Ectodermal cell (in vitro differentiated cells): ENCODE measurements around the gene LDHAL6A.

Experiments
- H3K27ac ChIP-seq: 2 replicates; pipeline ENCODE4 v1.7.0; 2013; ENCODE audit warnings: mild to moderate bottlenecking, low read depth, low read length; ENCODE audit not compliant: insufficient read depth, poor library complexity, severe bottlenecking
- H3K27me3 ChIP-seq: 2 replicates; pipeline ENCODE4 v1.7.0; 2013; ENCODE audit warnings: mild to moderate bottlenecking, low read length; ENCODE audit not compliant: insufficient read depth, control insufficient read depth, poor library complexity, severe bottlenecking
- H3K36me3 ChIP-seq: one replicate; pipeline ENCODE4 v1.7.0; 2013; ENCODE audit warnings: low read length; ENCODE audit not compliant: control insufficient read depth, insufficient read depth
- H3K4me1 ChIP-seq: one replicate; pipeline ENCODE4 v1.7.0; 2013; ENCODE audit warnings: low read length; ENCODE audit not compliant: control insufficient read depth, insufficient read depth
- H3K4me3 ChIP-seq: 2 replicates; pipeline ENCODE4 v1.7.0; 2013; ENCODE audit warnings: low read depth, low read length, control low read depth; ENCODE audit not compliant: insufficient read depth
- H3K9me3 ChIP-seq: 2 replicates; pipeline ENCODE4 v1.7.0; 2013; ENCODE audit warnings: mild to moderate bottlenecking, low read length, moderate library complexity; ENCODE audit not compliant: control insufficient read depth
- WGBS, 2 experiments: methylation state at CpG; one replicate each; pipeline ENCODE4 v1.1.7; 2013; ENCODE audit warnings: missing lambda C conversion rate in 2 of 2; 5-methylcytosine and 5-hydroxymethylcytosine counted together

LDHAL6A gene

DNA sequence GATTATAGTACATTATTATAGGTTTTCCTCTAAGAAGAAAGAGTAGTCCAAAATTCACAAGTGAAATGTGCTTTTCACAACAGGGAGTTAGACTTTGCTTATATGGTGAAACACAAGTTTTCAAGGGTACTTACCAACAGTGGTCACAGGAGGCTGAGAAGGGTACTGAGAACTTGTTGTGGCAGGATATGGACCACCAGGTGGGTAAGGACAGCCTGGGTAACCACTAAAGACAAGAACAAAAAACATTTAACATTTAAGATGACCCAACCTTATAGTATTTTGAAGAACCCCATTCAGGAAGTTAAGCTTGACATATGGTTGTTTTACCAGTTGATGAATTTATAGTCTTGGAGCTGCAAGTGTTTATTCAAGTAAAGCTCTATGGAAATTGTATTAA lies 46.7 kb downstream of the LDHAL6A start:
- H3K9me3 ChIP-seq, result no peaks in the 10 kb centered on the region
- H3K36me3 ChIP-seq, result peaks cover 22% of the 10 kb centered on the region
- H3K4me3 ChIP-seq, result no peak overlapping the region
- H3K27me3 ChIP-seq, result no peaks in the 10 kb centered on the region
- H3K4me1 ChIP-seq, result no peaks in the 10 kb centered on the region
- H3K27ac ChIP-seq, result no peak overlapping the region

GRCh38 chr11:18521122-18521521 lies 65.5 kb downstream of the LDHAL6A start:
- WGBS, 2 experiments, result 93 to 94% methylated on average over 3 of the region's 3 CpGs
- H3K9me3 ChIP-seq, result no peaks in the 10 kb centered on the region
- no peaks in the 10 kb centered on the region for H3K36me3 ChIP-seq

GRCh38 chr11:18522388-18522787 lies 66.7 kb downstream of the LDHAL6A start:
- no peak overlapping the region for H3K4me3 ChIP-seq
- H3K9me3 ChIP-seq, result no peaks in the 10 kb centered on the region
- no peaks in the 10 kb centered on the region for H3K4me1 ChIP-seq
- no peaks in the 10 kb centered on the region for H3K36me3 ChIP-seq
- H3K27ac ChIP-seq, result no peak overlapping the region
- no peaks in the 10 kb centered on the region for H3K27me3 ChIP-seq
- WGBS, 2 experiments, result 85 to 86% methylated on average over 4 of the region's 4 CpGs

More at GRCh38 chr11:18521122-18521521, 65.5 kb downstream of the LDHAL6A start:
- H3K4me3 ChIP-seq, result no peak overlapping the region
- no peaks in the 10 kb centered on the region for H3K27me3 ChIP-seq
- H3K4me1 ChIP-seq, result no peaks in the 10 kb centered on the region
- H3K27ac ChIP-seq, result no peak overlapping the region

GRCh38 chr11:18523084-18523483 lies 67.4 kb downstream of the LDHAL6A start:
- Histone ChIP-seq H3K27ac (no peak overlapping the region), H3K4me3 (no peak overlapping the region), H3K36me3 (no peaks in the 10 kb centered on the region), H3K27me3 (no peaks in the 10 kb centered on the region), H3K4me1 (no peaks in the 10 kb centered on the region), H3K9me3 (no peaks in the 10 kb centered on the region)
- 90 to 91% methylated on average over 2 of the region's 3 CpGs for WGBS, 2 experiments

- Histone ChIP-seq H3K4me3 (no peak overlapping the region), H3K9me3 (no peaks in the 10 kb centered on the region), H3K27me3 (no peaks in the 10 kb centered on the region), H3K27ac (no peak overlapping the region), H3K36me3 (no peaks in the 10 kb centered on the region), H3K4me1 (no peaks in the 10 kb centered on the region)
- 88 to 90% methylated on average over 1 of the region's 1 CpG for WGBS, 2 experiments
Observed at GRCh38 chr11:18524248-18524647, 68.6 kb downstream of the LDHAL6A start.

DNA sequence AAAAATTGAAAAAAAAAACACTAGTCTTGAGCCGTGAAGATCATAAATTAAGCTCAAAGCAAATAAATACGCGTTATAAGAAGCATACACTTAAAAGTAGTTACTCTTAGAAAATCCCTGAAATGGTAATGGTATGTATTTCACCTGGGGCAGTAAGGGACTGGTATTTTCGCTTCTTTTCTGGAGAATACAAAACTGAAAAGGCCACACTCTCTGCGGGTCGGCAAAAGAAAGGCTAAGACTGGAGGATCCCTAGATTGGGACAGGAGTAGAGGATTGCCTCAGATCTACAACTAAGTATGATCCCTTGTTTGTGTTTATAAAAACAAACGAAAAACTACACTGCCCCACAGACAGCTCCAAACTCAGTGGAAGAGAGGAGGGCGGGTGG lies 70.5 kb downstream of the LDHAL6A start:
- peak overlapping the region; percentile 64 for H3K4me3 ChIP-seq
- H3K9me3 ChIP-seq, result no peaks in the 10 kb centered on the region
- no peaks in the 10 kb centered on the region for H3K27me3 ChIP-seq
- H3K36me3 ChIP-seq, result no peaks in the 10 kb centered on the region
- H3K4me1 ChIP-seq, result no peaks in the 10 kb centered on the region
- 0 to 4% methylated on average over 5 to 7 of the region's 8 CpGs for WGBS, 2 experiments
- H3K27ac ChIP-seq, result peak overlapping the region; percentile 97

- H3K9me3 ChIP-seq, result no peaks in the 10 kb centered on the region
- H3K27ac ChIP-seq, result peak within 1 kb of the TSS; percentile 97
Observed at GRCh38 chr11:18526521-18527296, 71.1 kb downstream of the LDHAL6A start, which contains the start of gene TSG101. Gene TSG101 (minus strand): TSS chr11:18526942. CDS start chr11:18526816, 126 bp downstream.

GRCh38 chr11:18527512-18527911 lies 71.9 kb downstream of the LDHAL6A start:
- peak overlapping the region; percentile 64 for H3K4me3 ChIP-seq
- no peaks in the 10 kb centered on the region for H3K9me3 ChIP-seq
- peak overlapping the region; percentile 97 for H3K27ac ChIP-seq
- H3K27me3 ChIP-seq, result no peaks in the 10 kb centered on the region
- H3K4me1 ChIP-seq, result no peaks in the 10 kb centered on the region
- no peaks in the 10 kb centered on the region for H3K36me3 ChIP-seq
- WGBS, 2 experiments, result 59 to 73% methylated on average over 4 to 5 of the region's 5 CpGs

More at GRCh38 chr11:18526521-18527296, 71.1 kb downstream of the LDHAL6A start, which contains the start of gene TSG101:
- no peaks in the 10 kb centered on the region for H3K36me3 ChIP-seq
- no peaks in the 10 kb centered on the region for H3K27me3 ChIP-seq
- 0% methylated on average over 57 of the region's 57 CpGs for WGBS, 2 experiments
- H3K4me1 ChIP-seq, result no peaks in the 10 kb centered on the region
- peak within 1 kb of the TSS; percentile 64 for H3K4me3 ChIP-seq
